ENCODE measurements around the gene SOX12.

GRCh38 chr20:375265-375889, 50.0 kb downstream of the SOX12 start:
- TF ChIP-seq ZBTB21 (CRISPR knock-in tag; IDR thresholded peaks at IDR 0.05; ENCODE audit: borderline replicate concordance), result no peak
- no peak for TF ChIP-seq CTCF (IDR thresholded peaks at IDR 0.05)
- no peak for TF ChIP-seq CREB1 (CRISPR knock-in tag; IDR thresholded peaks at IDR 0.05)
- TF ChIP-seq HMGXB4 (CRISPR knock-in tag; IDR thresholded peaks at IDR 0.05), result no peak
- no peak for TF ChIP-seq SP1 (CRISPR knock-in tag; conservative IDR thresholded peaks at IDR 0.05)
- no peak for TF ChIP-seq IRF1 (CRISPR knock-in tag; IDR thresholded peaks at IDR 0.05)
- no peak for TF ChIP-seq ATF3 (CRISPR knock-in tag; conservative IDR thresholded peaks at IDR 0.05)
- no peak for TF ChIP-seq ATF1 (CRISPR knock-in tag; IDR thresholded peaks at IDR 0.05)
- TF ChIP-seq E2F5 (CRISPR knock-in tag; IDR thresholded peaks at IDR 0.05), result no peak
- TF ChIP-seq ZNF232 (CRISPR knock-in tag; IDR thresholded peaks at IDR 0.05), result no peak
- TF ChIP-seq ETV6 (CRISPR knock-in tag; IDR thresholded peaks at IDR 0.05), result no peak
- TF ChIP-seq AR (CRISPR knock-in tag; IDR thresholded peaks at IDR 0.05), result no peak
- no peak for TF ChIP-seq ZNF121 (CRISPR knock-in tag; IDR thresholded peaks at IDR 0.05)
- no peak for TF ChIP-seq MAX (CRISPR knock-in tag; IDR thresholded peaks at IDR 0.05)

All from WTC11 (cell line).